ENCODE results near the gene DNMT1. TPM values are rescaled to one million over a fixed set of nuclear protein-coding genes. Genes with fewer than 3 reads are reported as not detected.
"Not testable (repeated sequence)": the region's sequence is repeated elsewhere in the genome, so short reads cannot be mapped to it uniquely, and the experiment has no call there.

The DNMT1 gene
- total RNA-seq, 2 donors from 2014 or later, result 31.6 to 48.7 TPM

DNA sequence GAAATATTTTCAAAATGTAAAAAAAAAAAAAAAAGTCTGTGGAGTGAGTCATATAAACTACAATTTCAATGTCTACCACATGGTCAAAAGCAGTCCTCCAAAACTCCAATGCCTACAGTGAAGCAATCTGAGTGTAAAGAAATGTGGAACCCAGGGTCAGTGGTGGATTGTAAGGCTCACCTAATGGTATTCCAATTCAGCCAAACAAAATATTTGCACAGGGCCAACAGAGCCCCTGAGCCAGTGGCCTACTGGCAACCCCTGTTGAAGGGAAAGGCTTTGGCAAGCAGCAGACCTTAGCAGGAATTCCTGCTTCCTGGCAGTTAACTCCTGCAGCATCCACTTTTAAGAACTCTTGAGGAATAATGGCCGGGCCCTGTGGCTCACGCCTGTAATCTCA lies 3.4 kb downstream of the DNMT1 start:
- no peak for DNase-seq
- ATAC-seq, result no peak
- intact Hi-C loops (cut with DNase I, micrococcal nuclease), result no loop called here

DNA sequence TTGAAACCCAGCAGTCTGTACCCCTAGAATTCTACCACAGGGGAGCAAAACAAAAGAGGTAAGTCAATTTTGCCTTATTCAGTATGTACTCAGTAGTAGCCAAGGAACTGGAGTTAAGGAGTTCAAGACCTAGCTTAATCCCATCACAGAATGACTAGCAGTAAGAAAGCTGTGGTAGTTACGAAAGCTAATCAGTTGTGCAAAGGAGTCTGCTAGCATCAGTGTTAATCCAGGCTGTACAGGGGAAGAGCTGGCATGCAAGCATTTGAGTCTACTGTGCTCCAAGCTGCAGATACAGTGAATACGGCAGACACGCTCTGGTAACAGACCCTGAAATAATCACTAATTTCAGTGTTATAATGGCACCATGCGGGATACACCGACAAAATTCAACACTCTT lies 4.7 kb downstream of the DNMT1 start:
- ATAC-seq, result no peak
- no peak for DNase-seq
- intact Hi-C loops (cut with DNase I, micrococcal nuclease), result no loop called here

DNA sequence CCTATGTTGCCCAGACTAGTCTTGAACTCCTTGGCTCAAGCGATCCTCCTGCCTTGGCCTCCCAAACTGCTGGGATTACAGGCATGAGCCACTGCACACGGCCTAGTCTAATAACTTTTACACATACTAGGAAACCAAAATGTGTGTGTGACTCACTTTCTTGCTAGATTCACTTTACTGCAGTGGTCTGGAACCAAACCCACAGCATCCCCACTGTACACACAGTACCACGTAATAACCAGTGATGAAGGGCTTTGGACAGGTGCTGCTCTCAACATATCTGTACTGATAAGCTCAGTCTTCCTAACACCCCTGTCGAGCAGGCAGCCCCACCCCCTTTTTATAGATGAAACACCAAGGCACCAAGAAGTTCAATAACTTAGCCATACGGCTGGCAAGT lies 5.1 kb downstream of the DNMT1 start:
- ATAC-seq (no peak), DNase-seq (no peak)
- intact Hi-C loops (cut with DNase I, micrococcal nuclease), result no loop called here

DNA sequence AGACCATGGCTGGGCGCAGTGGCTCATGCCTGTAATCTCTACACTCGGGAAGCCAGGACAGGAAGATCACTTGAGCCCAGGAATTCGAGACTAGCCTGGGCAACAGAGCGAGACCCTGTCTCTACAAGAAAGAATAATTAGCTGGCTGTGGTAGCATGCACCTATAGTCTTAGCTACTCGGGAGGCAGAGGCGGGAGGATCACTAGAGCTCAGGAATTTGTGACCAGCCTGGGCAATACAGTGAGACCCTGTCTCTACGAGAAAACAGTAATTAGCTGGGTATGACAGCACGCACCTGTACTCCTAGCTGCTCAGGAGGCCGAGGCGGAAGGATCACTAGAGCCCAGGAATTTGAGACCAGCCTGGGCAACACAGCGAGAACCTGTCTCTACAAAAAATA lies 7.4 kb downstream of the DNMT1 start:
- intact Hi-C loops (cut with DNase I, micrococcal nuclease), result no loop called here
- ATAC-seq (no peak), DNase-seq (no peak)

DNA sequence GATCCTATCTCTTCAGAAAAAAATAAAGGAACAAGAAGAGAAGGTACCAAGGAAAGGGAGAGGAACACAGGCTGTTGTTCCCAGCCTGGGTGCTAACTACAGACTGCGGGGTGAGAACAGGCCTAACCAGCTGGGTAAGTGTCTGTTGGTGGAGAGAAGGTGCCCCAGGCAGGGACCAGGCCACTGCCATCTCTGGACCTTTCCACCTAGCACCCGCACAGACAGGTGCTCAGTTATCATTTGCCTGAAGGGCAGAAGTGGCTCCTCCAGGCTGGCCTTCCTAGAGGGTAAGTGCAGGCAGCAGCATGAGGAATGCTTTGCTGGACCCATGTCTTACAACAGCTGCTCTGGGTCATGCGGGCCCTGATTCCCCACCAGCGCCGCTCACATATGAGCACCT lies 10.1 kb downstream of the DNMT1 start:
- DNase-seq (no peak), ATAC-seq (no peak)
- intact Hi-C loops (cut with DNase I, micrococcal nuclease), result no loop called here

DNA sequence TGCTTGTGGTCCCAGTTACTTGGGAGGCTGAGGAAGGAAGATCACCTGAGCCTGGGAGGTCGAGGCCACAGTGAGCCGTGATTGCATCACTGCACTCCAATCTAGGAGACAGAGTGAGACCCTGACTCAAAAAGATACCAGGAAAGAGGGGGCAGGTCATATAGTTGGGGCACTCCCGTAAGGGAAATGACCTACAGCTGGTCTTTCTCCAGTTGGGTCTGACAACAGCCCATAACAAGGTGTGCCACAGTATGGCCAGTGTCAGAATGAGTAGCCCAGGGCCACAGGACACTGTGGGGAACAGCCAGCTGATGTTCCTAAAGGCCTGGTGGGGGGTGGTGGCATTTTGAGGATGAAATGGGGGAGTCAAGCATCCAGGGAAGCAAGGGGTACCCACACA lies 10.8 kb downstream of the DNMT1 start:
- no peak for ATAC-seq

DNA sequence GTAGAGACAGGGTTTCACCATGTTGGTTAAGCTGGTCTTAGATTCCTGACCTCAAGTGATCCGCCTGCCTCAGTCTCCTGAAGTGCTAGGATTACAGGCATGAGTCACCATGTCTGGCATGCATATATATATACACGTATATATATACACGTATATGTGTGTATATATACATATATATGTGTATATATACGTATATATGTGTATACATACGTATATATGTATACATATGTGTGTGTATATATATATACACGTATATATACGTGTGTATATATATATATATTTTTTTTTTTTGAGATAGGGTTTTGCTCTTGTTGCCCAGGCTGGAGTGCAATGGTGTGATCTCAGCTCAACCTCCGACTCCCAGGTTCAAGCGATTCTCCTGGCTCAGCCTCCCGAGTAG lies 11.9 kb downstream of the DNMT1 start:
- intact Hi-C loops (cut with DNase I, micrococcal nuclease), result no loop called here
- ATAC-seq, result no peak
- no peak for DNase-seq

More for the DNA sequence above, 10.8 kb downstream of the DNMT1 start:
- intact Hi-C loops (cut with DNase I, micrococcal nuclease), result no loop called here
- no peak for DNase-seq

DNA sequence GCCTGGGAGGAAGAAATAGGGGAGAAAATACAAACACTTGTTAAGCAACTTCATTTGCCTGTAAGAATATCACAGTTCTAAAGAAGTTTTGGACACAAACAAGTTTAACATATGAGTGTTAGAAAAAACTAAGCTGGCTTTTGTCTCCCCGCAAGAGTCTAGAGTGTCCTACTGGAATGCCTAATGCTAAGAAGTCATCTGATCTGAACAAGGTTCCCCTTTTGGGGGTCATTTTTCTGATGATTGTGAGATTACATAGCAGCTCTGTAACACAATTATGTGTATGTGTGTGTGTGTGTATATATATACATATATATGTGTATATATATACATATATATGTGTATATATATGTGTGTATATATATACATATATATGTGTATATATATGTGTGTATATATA lies 12.7 kb downstream of the DNMT1 start:
- no peak for ATAC-seq
- intact Hi-C loops (cut with DNase I, micrococcal nuclease), result no loop called here
- no peak for DNase-seq

DNA sequence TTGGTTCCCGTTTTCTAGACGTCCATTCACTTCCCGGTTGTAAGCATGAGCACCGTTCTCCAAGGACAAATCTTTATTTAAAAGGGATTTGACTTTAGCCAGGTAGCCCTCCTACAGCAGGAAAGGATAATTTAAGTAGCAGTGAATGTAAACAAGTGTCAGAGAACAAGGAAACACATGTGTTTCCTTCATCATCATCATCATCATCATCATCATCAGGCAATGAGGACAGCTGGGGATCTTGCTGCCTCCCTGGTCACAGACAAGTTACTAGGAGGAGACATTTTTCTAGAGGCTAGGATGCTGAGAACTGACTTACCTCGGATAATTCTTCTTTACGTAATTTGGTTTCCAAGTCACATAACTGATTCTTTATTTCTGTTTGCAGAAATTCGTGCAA lies 14.3 kb downstream of the DNMT1 start:
- ATAC-seq (no peak), DNase-seq (no peak)
- intact Hi-C loops (cut with DNase I, micrococcal nuclease), result no loop called here

DNA sequence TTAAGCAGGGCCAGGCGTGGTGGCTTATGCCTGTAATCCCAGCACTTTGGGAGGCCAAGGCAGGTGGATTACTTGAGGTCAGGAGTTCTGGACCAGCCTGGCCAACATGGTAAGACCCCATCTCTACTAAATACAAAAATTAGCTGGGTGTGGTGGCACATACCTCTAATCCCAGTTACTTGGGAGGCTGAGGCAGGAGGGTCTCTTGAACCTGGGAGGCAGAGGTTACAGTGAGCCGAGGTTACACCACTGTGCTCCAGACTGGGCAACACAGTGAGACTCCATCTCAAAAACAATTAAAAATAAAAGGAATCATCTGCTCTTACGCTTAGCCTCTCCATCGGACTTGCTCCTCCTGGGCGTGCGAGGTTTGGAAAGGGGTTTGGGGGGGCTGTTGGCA lies 14.7 kb downstream of the DNMT1 start:
- ATAC-seq; intact Hi-C loops (cut with DNase I, micrococcal nuclease); DNase-seq: not testable (repeated sequence)

DNA sequence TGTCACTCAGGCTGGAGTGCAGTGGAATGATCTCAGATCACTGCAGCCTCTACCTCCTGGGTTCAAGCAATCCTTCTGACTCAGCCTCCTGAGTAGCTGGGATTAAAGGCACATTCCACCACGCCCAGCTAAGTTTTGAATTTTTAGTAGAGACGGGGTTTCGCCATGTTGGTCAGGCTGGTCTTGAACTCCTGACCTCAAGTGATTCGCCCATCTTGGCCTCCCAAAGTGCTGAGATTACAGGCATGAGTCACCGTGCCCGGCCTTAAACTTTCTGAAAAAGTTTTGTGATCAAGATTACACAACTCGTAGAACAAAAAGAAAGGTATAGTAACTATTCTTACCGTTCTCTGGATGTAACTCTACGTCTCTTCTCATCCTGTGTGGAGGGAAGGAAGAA lies 21.2 kb downstream of the DNMT1 start:
- intact Hi-C loops (cut with DNase I, micrococcal nuclease), result no loop called here
- DNase-seq (no peak), ATAC-seq (no peak)

DNA sequence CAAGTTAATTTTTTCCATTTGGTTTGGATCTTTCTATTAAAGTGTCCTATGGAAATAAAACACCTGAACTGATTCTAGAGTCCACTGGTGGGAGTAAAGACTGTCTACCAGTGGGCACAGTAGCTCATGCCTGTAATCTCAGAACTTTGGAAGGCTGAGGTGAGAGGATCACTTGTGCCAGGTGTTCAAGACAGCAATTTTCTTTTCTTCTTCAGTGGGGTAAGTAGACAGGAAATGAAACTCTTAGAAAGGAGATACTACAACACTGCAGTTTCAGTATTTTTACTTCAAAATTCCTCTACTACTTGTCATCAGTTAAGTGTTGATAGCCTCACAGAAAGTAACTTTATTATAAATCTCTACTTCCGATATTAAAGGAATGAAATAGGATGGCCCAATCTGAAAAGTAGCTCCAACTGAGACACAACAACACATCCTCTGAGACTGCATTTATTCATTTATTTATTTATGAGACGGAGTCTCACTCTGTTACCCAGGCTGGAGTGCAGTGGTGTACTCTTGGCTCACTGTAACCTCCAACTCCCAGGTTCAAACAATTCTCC lies 26.3 kb downstream of the DNMT1 start:
- intact Hi-C loops (cut with DNase I, micrococcal nuclease), result no loop called here
- DNase-seq (no peak), ATAC-seq (no peak)

DNA sequence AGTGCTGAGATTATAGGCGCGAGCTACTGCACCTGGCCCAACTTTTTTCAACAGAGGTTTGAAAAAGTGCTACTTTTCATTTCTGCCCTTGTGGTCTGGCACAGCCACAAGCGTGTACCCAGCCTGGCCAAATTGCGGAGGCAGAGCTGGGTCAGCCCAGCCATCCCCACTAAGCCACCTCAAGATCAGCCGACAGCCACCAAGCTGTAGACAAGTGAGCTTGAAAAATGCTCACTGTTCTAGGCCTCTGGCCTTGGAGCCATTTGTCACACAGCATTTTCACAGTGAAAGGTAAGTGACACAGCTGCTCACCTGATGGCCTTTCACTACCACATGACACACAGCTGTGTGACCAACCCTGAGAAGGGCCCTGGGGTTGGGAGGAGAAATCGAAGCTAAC lies 27.3 kb downstream of the DNMT1 start:
- ATAC-seq (no peak), DNase-seq (no peak)
- intact Hi-C loops (cut with DNase I, micrococcal nuclease), result no loop called here

DNA sequence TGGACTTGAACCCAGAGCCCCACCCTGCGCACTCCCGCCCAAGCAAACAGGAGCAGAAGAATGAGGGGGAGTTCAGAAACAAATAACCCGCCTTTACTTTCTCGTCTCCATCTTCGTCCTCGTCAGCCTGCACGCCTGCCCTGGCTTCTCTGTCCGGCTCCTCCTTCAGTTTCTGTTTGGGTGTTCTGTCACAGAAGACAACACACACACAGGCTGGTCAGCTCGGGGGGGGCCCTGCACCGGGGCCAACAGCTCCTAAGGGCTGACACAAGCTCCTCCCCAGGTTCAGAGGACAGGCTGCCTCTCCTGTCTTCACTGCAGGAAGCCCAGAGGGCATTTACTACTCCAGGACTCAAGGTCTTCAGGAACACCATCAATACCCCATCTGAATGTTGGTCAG lies 28.3 kb downstream of the DNMT1 start:
- ATAC-seq; DNase-seq; intact Hi-C loops (cut with DNase I, micrococcal nuclease): not testable (repeated sequence)

DNA sequence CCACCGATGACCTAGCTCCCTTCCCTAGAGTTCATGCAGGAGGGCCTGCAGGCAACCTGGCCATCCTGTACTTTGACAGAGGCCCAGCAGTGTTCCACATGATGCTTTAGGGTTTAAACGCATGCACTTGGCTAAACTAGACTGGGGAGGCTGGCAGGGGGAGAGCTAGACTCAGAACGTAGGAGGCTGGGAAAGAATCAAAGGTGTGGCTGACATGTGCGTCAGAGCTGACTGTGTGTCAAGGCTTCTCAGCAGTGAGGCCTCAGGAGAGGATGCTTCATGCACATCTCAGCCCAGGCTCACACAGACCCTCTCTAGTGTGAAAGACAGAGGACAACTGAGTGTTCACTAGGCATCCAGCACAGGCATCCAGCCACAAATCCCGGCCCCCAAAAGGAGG lies 28.7 kb downstream of the DNMT1 start:
- intact Hi-C loops (cut with DNase I, micrococcal nuclease), result no loop called here
- DNase-seq, result no peak

DNA sequence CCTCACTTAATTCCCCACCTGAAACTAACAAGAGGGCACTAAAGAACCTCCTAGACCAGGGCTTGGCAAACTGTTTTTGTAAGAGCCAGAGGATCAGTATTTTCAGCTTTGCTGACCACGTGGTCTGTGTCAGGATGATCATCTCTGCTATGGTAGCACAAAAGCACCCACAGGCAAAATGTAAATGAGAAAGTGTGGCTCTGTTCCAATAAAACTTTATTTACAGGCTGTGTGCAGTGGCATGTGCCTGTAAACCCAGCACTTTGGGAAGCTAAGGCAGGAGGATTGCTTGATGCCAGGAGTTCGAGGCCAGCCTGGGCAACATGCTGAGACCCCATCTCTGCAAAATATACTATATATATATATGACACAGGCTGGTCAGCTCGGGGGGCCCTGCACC lies 31.2 kb downstream of the DNMT1 start:
- intact Hi-C loops (cut with DNase I, micrococcal nuclease), result no loop called here

More for the DNA sequence above, 28.7 kb downstream of the DNMT1 start:
- no peak for ATAC-seq

DNA sequence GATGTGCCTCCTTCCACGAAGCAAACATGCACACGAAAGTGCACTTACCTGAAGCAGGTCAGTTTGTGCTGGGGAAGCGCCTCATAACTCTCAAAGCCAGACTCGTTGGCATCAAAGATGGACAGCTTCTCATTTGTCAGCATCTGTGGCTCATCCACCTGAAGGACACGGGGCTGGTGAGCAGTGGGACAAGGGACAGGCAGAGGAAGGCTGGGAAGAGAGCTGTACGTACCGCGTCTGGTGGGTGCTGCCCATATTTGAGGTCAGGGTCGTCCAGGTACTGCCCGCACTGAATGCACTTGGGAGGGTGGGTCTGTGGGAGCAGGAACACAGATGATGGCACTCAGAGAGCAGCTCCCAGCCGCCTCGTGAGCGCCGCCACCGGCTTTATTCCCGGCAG lies 35.1 kb downstream of the DNMT1 start:
- DNase-seq (no peak), ATAC-seq (no peak)
- intact Hi-C loops (cut with DNase I, micrococcal nuclease), result no loop called here

More for the DNA sequence above, 31.2 kb downstream of the DNMT1 start:
- ATAC-seq, result no peak
- no peak for DNase-seq

DNA sequence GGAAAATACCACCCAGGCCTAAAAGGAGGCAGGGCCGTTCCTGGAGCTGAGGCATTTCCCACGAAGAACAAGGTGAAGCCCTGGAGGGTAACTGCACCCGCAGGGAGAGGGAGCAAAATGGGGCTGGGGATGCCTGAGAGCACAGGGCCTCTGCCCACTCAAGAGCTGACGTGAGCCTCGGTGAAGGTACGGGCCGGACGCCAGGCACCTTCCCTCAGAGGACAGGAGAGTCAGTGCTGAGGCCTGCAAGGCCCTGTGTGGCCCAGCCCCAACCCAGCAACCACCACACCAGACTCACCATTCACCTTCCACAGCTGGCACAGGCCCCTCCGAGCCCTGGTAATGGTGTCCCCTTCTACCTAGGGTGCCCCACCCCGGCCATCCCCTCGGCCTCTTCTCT lies 36.3 kb downstream of the DNMT1 start:
- intact Hi-C loops (cut with DNase I, micrococcal nuclease), result no loop called here
- DNase-seq (no peak), ATAC-seq (no peak)

DNA sequence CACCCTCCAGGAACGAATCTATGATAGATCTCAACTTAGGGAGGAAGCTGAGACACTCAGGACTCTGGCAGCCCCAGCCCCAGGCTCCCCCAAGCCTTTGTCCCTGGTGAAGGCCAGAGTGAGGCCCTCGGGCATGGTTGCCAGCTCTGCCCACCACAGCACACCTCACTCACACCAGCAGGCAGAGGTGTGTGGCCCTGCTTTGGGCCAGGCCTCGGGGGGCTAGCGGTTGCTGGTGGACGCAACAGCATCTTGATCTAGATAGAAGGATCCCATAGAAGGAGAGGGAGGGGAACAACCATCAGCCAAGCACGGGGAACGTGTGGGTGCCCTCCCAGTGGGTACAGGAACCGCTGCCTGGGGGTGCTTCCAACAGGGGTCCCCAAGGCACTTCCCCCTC lies 36.7 kb downstream of the DNMT1 start:
- no peak for DNase-seq
- ATAC-seq, result no peak
- intact Hi-C loops (cut with DNase I, micrococcal nuclease), result no loop called here

DNA sequence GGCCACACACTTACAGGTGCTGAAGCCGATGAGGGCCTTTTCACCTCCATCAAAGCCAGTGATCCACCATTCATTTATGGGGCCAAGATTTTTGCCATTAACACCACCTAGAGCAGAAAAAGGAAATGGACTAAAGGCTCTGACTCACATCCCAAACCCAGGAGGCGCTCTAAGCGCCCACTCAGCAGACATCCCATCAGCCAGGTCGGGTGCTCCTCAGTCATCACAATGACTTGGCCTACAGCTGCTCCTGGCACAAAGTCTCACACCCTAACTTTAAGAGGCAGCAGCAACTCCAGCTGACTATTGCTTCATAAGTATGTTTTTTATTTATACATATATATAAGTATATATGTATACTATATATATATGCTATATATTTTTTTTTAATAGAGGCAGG lies 38.9 kb downstream of the DNMT1 start:
- intact Hi-C loops (cut with DNase I, micrococcal nuclease), result no loop called here
- ATAC-seq (no peak), DNase-seq (no peak)

DNA sequence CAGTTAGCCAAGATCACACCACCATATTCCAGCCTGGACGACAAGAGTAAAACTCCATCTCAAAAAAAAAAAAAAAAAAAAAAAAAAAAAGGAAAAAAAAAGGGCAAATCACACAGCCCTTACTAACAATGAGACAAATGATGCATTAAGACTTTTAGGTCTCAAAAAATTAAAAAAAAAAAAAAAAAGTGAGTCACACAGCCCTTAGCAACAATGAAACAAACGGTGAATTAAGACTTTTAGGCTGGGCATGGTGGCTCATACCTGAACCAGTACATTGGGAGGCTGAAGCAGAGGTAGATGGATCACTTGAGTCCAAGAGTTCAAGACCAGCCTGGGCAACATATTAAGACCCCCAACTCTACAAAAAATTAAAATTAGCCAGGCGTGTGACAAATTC lies 42.7 kb downstream of the DNMT1 start:
- ATAC-seq (no peak), DNase-seq (no peak)
- intact Hi-C loops (cut with DNase I, micrococcal nuclease), result no loop called here

DNA sequence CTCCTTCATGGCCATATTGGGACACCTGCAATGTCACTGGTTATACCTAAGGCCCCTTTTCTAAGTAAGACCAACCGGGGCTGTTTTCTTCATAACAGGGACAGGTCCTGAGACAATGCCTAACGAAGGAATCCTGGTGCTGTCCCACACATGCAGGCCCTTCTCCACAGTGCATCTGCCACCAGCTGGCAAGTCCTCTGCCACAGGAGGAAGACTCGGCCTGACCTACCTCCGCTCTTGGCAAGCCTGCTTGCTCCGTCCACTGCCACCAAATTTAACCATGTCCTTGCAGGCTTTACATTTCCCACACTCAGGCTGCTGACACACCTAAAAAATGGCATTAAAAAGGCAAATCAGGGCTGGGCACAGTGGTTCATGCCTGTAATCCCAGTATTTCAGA lies 43.2 kb downstream of the DNMT1 start:
- intact Hi-C loops (cut with DNase I, micrococcal nuclease), result no loop called here
- ATAC-seq, result no peak
- DNase-seq, result no peak

All from left colon (tissue), 2 donors.